HG02973 (cell line): ENCODE data around the gene ZP4.

Source experiments
- ATAC-seq: cut with Tn5 transposase; IDR thresholded peaks from one replicate; pipeline ENCODE4 v1.9.1; 2021; ENCODE audit warnings: moderate library complexity; ENCODE audit not compliant: unreplicated experiment

Gene ZP4

GRCh38 chr1:237890822-237891221 is at the start of gene ZP4:
Gene ZP4, minus strand, starts transcription at chr1:237890922. Its CDS starts 287 bp downstream, at chr1:237890635.
- ATAC-seq: no peak

GRCh38 chr1:237938553-237938952 is 47.8 kb upstream of the ZP4 start:
- no peak for ATAC-seq

- ATAC-seq: no peak
These were observed 47.3 kb upstream of the ZP4 start for GRCh38 chr1:237938068-237938467.

GRCh38 chr1:237932816-237933215 is 42.1 kb upstream of the ZP4 start:
- ATAC-seq: no peak

- ATAC-seq: no peak
These were observed 40.9 kb upstream of the ZP4 start for GRCh38 chr1:237931581-237931980.

- ATAC-seq: no peak
These were observed 36.5 kb upstream of the ZP4 start for GRCh38 chr1:237927198-237927597.

- ATAC-seq: no peak
These were observed 30.6 kb upstream of the ZP4 start for GRCh38 chr1:237921306-237921705.

GRCh38 chr1:237913345-237913744 is 22.6 kb upstream of the ZP4 start:
- ATAC-seq: no peak

- no peak for ATAC-seq
These were observed 21.2 kb upstream of the ZP4 start for GRCh38 chr1:237911911-237912310.

GRCh38 chr1:237910834-237911233 is 20.1 kb upstream of the ZP4 start:
- no peak for ATAC-seq

GRCh38 chr1:237903961-237904360 is 13.2 kb upstream of the ZP4 start:
- no peak for ATAC-seq

- no peak for ATAC-seq
These were observed 12.4 kb upstream of the ZP4 start for GRCh38 chr1:237902960-237903743.

- no peak for ATAC-seq
These were observed 10.7 kb upstream of the ZP4 start for GRCh38 chr1:237901299-237901934.

- ATAC-seq: no peak
These were observed 4.9 kb upstream of the ZP4 start for GRCh38 chr1:237895630-237896029.

GRCh38 chr1:237894131-237894530 is 3.4 kb upstream of the ZP4 start:
- ATAC-seq: no peak

GRCh38 chr1:237891979-237892378 is 1.3 kb upstream of the ZP4 start:
- no peak for ATAC-seq

GRCh38 chr1:237891266-237891665 is 544 bp upstream of the ZP4 start:
- ATAC-seq: no peak

GRCh38 chr1:237890416-237890815 is 306 bp downstream of the ZP4 start:
- ATAC-seq: no peak

- ATAC-seq: no peak
These were observed 2.6 kb downstream of the ZP4 start for GRCh38 chr1:237888143-237888542.

GRCh38 chr1:237887542-237887941 is 3.2 kb downstream of the ZP4 start:
- no peak for ATAC-seq

- no peak for ATAC-seq
These were observed 6.5 kb downstream of the ZP4 start for GRCh38 chr1:237884237-237884636.

GRCh38 chr1:237879195-237879594 is 11.5 kb downstream of the ZP4 start:
- ATAC-seq: no peak

- ATAC-seq: no peak
These were observed 12.3 kb downstream of the ZP4 start for GRCh38 chr1:237878406-237878805.
